GM12878 (cell line): ENCODE results near the gene CDC37. TPM values are rescaled to one million over a fixed set of nuclear protein-coding genes. Genes with fewer than 3 reads are reported as not detected.

Experiments used
- EGR1 ChIP-seq, 2 experiments: IDR thresholded peaks; 1 replicate in 1 of 2; 2 replicates in 1 of 2; pipeline ENCODE4 v1.6.1; 2011 to 2012; ENCODE audit warnings: low read depth in 2 of 2, low read length in 2 of 2, borderline replicate concordance in 1 of 2, mild to moderate bottlenecking in 1 of 2, moderate library complexity in 1 of 2
- IKZF2 ChIP-seq, 2 experiments: fragments of 450-650 bp; IDR thresholded peaks; 2 replicates each; pipeline ENCODE4 v1.6.1; 2017; ENCODE audit warnings: mild to moderate bottlenecking in 2 of 2, moderate library complexity in 2 of 2
- MYC ChIP-seq: IDR thresholded peaks from 2 replicates; pipeline ENCODE4 v1.6.1; 2011; ENCODE audit warnings: mild to moderate bottlenecking, low read length, moderate library complexity, inconsistent platforms; ENCODE audit not compliant: insufficient read depth, insufficient replicate concordance, insufficient read length, severe bottlenecking
- POLR2A ChIP-seq: IDR thresholded peaks from 2 replicates; pipeline ENCODE4 v1.6.1; 2011; ENCODE audit warnings: low read depth, mild to moderate bottlenecking, low read length
- SIN3A ChIP-seq: IDR thresholded peaks from 2 replicates; pipeline ENCODE4 v1.6.1; 2012; ENCODE audit warnings: low read depth, low read length, improper control_type of control experiment
- YY1 ChIP-seq: IDR thresholded peaks from 2 replicates; pipeline ENCODE4 v1.6.1; 2011; ENCODE audit warnings: low read depth, mild to moderate bottlenecking, low read length
- ZBTB40 ChIP-seq: fragments of 450-650 bp; IDR thresholded peaks from 2 replicates; pipeline ENCODE4 v1.6.1; 2016; ENCODE audit warnings: mild to moderate bottlenecking, moderate library complexity, borderline replicate concordance
- polyA plus RNA-seq, 11 experiments: library from polyadenylated mRNA; depleted of rRNA in 4 of 11; unstranded in 6 of 11; stranded (reverse) in 5 of 11; fragments of >200 nt; fragmentation: Nextera tagmentation in 4 of 11; fragmentation: Illumina TruSeq in 1 of 11; extraction: Ambion mirVana in 4 of 11; extraction: Trizol in 1 of 11; gene quantifications; 1 replicate in 1 of 11; 2 replicates in 10 of 11; pipeline versions ENCODE4 v1.2.1 to v1.2.3, GENCODE V29; 2011 to 2016; ENCODE audit warnings: inconsistent platforms in 2 of 11, missing spikeins in 2 of 11, low read depth in 1 of 11
- total RNA-seq, 4 experiments: library from RNA; depleted of rRNA in 3 of 4; stranded (reverse); fragments of >200 nt in 3 of 4; fragmentation: Illumina TruSeq in 1 of 4; extraction: Trizol in 1 of 4; gene quantifications; 2 replicates each; pipeline versions ENCODE4 v1.2.1 to v1.2.3, GENCODE V29; 2013 to 2021

CDC37 gene
- total and polyA plus RNA-seq, 10 of the 15 experiments (the other 5 are each of a cell fraction or from before 2014, with no cell fraction given), result 4.7 to 265 (median 176) TPM

- TF ChIP-seq IKZF2 (IDR thresholded peaks at IDR 0.05) (peak in 1 of 2 experiments; percentile 55; a peak in 2 of 4 replicates), YY1 (peak; percentile 43; the same call in 1 of the 2 replicates), MYC (peak; percentile 49), EGR1 (IDR thresholded peaks at IDR 0.05; ENCODE audit: borderline replicate concordance in 1 of 2, low read depth in 2 of 2, low read length in 2 of 2) (peak in 1 of 2 experiments; percentile 99; a peak in 2 of 3 replicates), SIN3A (0 out of 2 replicates have a peak, but pooled peaks have one; percentile 40), POLR2A (peak; percentile 65; the same call in 1 of the 2 replicates), ZBTB40 (no peak)
These were observed 17.3 kb upstream of the CDC37 start, which contains the start of gene PDE4A (continued) for GRCh38 chr19:10420444-10421239.
